Measurements from ENCODE around the gene SOWAHD.
"Not testable (repeated sequence)": the region's sequence is repeated elsewhere in the genome, so short reads cannot be mapped to it uniquely, and the experiment has no call there.

The SOWAHD gene

GRCh38 chrX:119763181-119763580 lies 4.8 kb downstream of the SOWAHD start:
- no CpG with 5 or more reads among the region's 7 CpGs for WGBS (ENCODE audit: extremely low coverage, insufficient coverage, insufficient read length)

DNA sequence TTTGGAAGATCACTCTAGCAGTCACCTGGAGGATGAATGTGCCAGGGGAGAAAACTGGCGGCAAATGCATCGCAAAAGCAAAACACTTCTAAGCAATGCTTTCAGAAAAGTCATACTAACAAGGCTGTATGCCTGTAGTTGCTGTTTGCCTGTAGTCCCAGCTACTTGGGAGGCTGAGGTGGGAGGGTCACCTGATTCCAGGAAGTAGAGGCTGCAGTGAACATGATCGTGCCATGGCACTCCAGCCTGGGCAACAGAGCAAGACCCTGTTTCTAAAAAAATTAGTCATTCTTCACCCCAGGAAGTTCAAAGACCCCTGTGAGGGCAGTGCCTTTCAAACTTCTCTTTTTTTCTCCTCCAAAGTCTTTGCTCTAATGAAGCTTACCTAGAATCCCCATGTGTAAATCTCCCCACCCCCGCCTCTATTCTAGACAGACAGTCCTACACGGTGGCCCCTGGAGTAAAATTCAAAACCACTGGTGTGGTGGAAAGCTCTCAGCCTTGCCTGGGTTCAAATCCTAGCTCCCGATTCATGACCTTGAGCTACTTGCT lies 5.5 kb downstream of the SOWAHD start:
- WGBS (ENCODE audit: extremely low coverage, insufficient coverage, insufficient read length) = no CpG with 5 or more reads among the region's 6 CpGs
- H4K8ac ChIP-seq (ENCODE audit: low read depth, low read length) = no peak overlapping the region
- peaks cover 9 to 11% of the 10 kb centered on the region in 2 experiments for H3K4me1 ChIP-seq (ENCODE audit: control insufficient read depth in 1 of 2, insufficient read depth in 2 of 2, low read length in 2 of 2)
- H3K27ac ChIP-seq (ENCODE audit: low read depth, low read length) = no peak overlapping the region
- H3K4me2 ChIP-seq (ENCODE audit: low read length) = no peak overlapping the region
- H4K91ac ChIP-seq (ENCODE audit: low read depth, low read length) = no peak overlapping the region
- peaks cover 7% of the 10 kb centered on the region for H3K27me3 ChIP-seq (ENCODE audit: insufficient read depth, low read length)
- H3K79me2 ChIP-seq (ENCODE audit: control insufficient read depth, insufficient read depth, low read length, poor library complexity) = no peaks in the 10 kb centered on the region
- H3K79me1 ChIP-seq (ENCODE audit: low read length) = peaks cover 3% of the 10 kb centered on the region
- H3K9me3 ChIP-seq (ENCODE audit: insufficient read depth, low read depth, low read length) = no peaks in the 10 kb centered on the region
- no peak overlapping the region for H3K18ac ChIP-seq (ENCODE audit: low read length)
- H2BK5ac ChIP-seq (ENCODE audit: low read depth, low read length, poor library complexity) = no peak overlapping the region
- no peak overlapping the region for H3K4me3 ChIP-seq (ENCODE audit: low read depth, low read length)
- H4K12ac ChIP-seq (ENCODE audit: low read depth, low read length) = no peak overlapping the region
- H3K36me3 ChIP-seq (ENCODE audit: control insufficient read depth in 1 of 2, insufficient read depth in 2 of 2, low read length in 2 of 2) = no peaks in the 10 kb centered on the region
- no peak overlapping the region for H2AFZ ChIP-seq (ENCODE audit: insufficient read depth, low read length, poor library complexity)
- H3K9ac ChIP-seq (ENCODE audit: low read length) = no peak overlapping the region
- H3K23ac ChIP-seq (ENCODE audit: low read length) = no peak overlapping the region
- no peak overlapping the region for H2AK5ac ChIP-seq (ENCODE audit: low read length)
- DNase-seq = no peak
- no peak overlapping the region for H2BK120ac ChIP-seq (ENCODE audit: insufficient read depth, low read length, poor library complexity)
- no peak overlapping the region for H2BK12ac ChIP-seq (ENCODE audit: low read length)
- no peak overlapping the region for H3K14ac ChIP-seq (ENCODE audit: low read length)
- no peak overlapping the region for H3K4ac ChIP-seq (ENCODE audit: low read depth, low read length)

More at GRCh38 chrX:119763181-119763580, 4.8 kb downstream of the SOWAHD start:
- H3K18ac ChIP-seq (ENCODE audit: low read length) = no peak overlapping the region
- H2BK120ac ChIP-seq (ENCODE audit: insufficient read depth, low read length, poor library complexity) = no peak overlapping the region
- DNase-seq = no peak
- H2BK12ac ChIP-seq (ENCODE audit: low read length) = no peak overlapping the region
- H3K27ac ChIP-seq (ENCODE audit: low read depth, low read length) = no peak overlapping the region
- peaks cover 9 to 12% of the 10 kb centered on the region in 2 experiments for H3K4me1 ChIP-seq (ENCODE audit: control insufficient read depth in 1 of 2, insufficient read depth in 2 of 2, low read length in 2 of 2)
- no peak overlapping the region for H4K12ac ChIP-seq (ENCODE audit: low read depth, low read length)
- H3K4me2 ChIP-seq (ENCODE audit: low read length) = no peak overlapping the region
- H3K14ac ChIP-seq (ENCODE audit: low read length) = no peak overlapping the region
- H2AK5ac ChIP-seq (ENCODE audit: low read length) = no peak overlapping the region
- H2AFZ ChIP-seq (ENCODE audit: insufficient read depth, low read length, poor library complexity) = no peak overlapping the region
- no peaks in the 10 kb centered on the region for H3K9me3 ChIP-seq (ENCODE audit: insufficient read depth, low read depth, low read length)
- H3K4me3 ChIP-seq (ENCODE audit: low read depth, low read length) = no peak overlapping the region
- no peak overlapping the region for H3K23ac ChIP-seq (ENCODE audit: low read length)
- no peak overlapping the region for H2BK5ac ChIP-seq (ENCODE audit: low read depth, low read length, poor library complexity)
- no peak overlapping the region for H3K4ac ChIP-seq (ENCODE audit: low read depth, low read length)
- H3K79me1 ChIP-seq (ENCODE audit: low read length) = peaks cover 3% of the 10 kb centered on the region
- no peak overlapping the region for H4K8ac ChIP-seq (ENCODE audit: low read depth, low read length)
- H4K91ac ChIP-seq (ENCODE audit: low read depth, low read length) = no peak overlapping the region
- peaks cover 7% of the 10 kb centered on the region for H3K27me3 ChIP-seq (ENCODE audit: insufficient read depth, low read length)
- H3K36me3 ChIP-seq (ENCODE audit: control insufficient read depth in 1 of 2, insufficient read depth in 2 of 2, low read length in 2 of 2) = no peaks in the 10 kb centered on the region
- H3K79me2 ChIP-seq (ENCODE audit: control insufficient read depth, insufficient read depth, low read length, poor library complexity) = no peaks in the 10 kb centered on the region
- no peak overlapping the region for H3K9ac ChIP-seq (ENCODE audit: low read length)

- not testable (repeated sequence) for H3K27ac ChIP-seq (ENCODE audit: low read depth, low read length); H4K8ac ChIP-seq (ENCODE audit: low read depth, low read length); H3K27me3 ChIP-seq (ENCODE audit: insufficient read depth, low read length); H3K4ac ChIP-seq (ENCODE audit: low read depth, low read length); H2BK5ac ChIP-seq (ENCODE audit: low read depth, low read length, poor library complexity); H4K91ac ChIP-seq (ENCODE audit: low read depth, low read length); H2BK120ac ChIP-seq (ENCODE audit: insufficient read depth, low read length, poor library complexity); H3K79me2 ChIP-seq (ENCODE audit: control insufficient read depth, insufficient read depth, low read length, poor library complexity); H2AK5ac ChIP-seq (ENCODE audit: low read length); H4K12ac ChIP-seq (ENCODE audit: low read depth, low read length); H3K18ac ChIP-seq (ENCODE audit: low read length); H2BK12ac ChIP-seq (ENCODE audit: low read length); H3K79me1 ChIP-seq (ENCODE audit: low read length); H3K14ac ChIP-seq (ENCODE audit: low read length); H3K36me3 ChIP-seq (ENCODE audit: control insufficient read depth in 1 of 2, insufficient read depth in 2 of 2, low read length in 2 of 2); H3K23ac ChIP-seq (ENCODE audit: low read length); H3K9ac ChIP-seq (ENCODE audit: low read length); H3K4me1 ChIP-seq (ENCODE audit: control insufficient read depth in 1 of 2, insufficient read depth in 2 of 2, low read length in 2 of 2); H3K9me3 ChIP-seq (ENCODE audit: insufficient read depth, low read depth, low read length); H3K4me2 ChIP-seq (ENCODE audit: low read length); H3K4me3 ChIP-seq (ENCODE audit: low read depth, low read length); H2AFZ ChIP-seq (ENCODE audit: insufficient read depth, low read length, poor library complexity)
- peak; percentile 66 to 70 for DNase-seq
- no CpG with 5 or more reads among the region's 11 CpGs for WGBS (ENCODE audit: extremely low coverage, insufficient coverage, insufficient read length)
Measured at GRCh38 chrX:119768436-119768835, 10.0 kb downstream of the SOWAHD start.

DNA sequence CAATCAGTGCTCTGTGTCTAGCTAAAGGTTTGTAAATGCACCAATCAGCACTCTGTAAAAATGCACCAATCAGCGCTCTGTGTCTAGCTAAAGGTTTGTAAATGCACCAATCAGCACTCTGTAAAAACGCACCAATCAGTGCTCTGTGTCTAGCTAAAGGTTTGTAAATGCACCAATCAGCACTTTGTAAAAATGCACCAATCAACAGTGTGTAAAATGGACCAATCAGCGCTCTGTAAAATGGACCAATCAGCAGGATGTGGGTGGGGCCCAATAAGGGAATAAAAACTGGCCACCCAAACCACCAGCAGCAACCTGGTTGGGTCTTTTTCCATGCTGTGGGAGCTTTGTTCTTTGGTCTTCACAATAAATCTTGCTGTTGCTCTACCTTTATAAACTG lies 11.0 kb downstream of the SOWAHD start:
- H3K27ac ChIP-seq (ENCODE audit: low read depth, low read length); H2AK5ac ChIP-seq (ENCODE audit: low read length); H3K4me3 ChIP-seq (ENCODE audit: low read depth, low read length); DNase-seq; H4K91ac ChIP-seq (ENCODE audit: low read depth, low read length); H4K12ac ChIP-seq (ENCODE audit: low read depth, low read length); H3K27me3 ChIP-seq (ENCODE audit: insufficient read depth, low read length); H3K79me2 ChIP-seq (ENCODE audit: control insufficient read depth, insufficient read depth, low read length, poor library complexity); H3K9ac ChIP-seq (ENCODE audit: low read length); H3K9me3 ChIP-seq (ENCODE audit: insufficient read depth, low read depth, low read length); H3K4me2 ChIP-seq (ENCODE audit: low read length); H3K23ac ChIP-seq (ENCODE audit: low read length); H2BK120ac ChIP-seq (ENCODE audit: insufficient read depth, low read length, poor library complexity); H4K8ac ChIP-seq (ENCODE audit: low read depth, low read length); H3K4me1 ChIP-seq (ENCODE audit: control insufficient read depth in 1 of 2, insufficient read depth in 2 of 2, low read length in 2 of 2); H3K18ac ChIP-seq (ENCODE audit: low read length); H3K14ac ChIP-seq (ENCODE audit: low read length); H3K79me1 ChIP-seq (ENCODE audit: low read length); H2BK5ac ChIP-seq (ENCODE audit: low read depth, low read length, poor library complexity); H3K36me3 ChIP-seq (ENCODE audit: control insufficient read depth in 1 of 2, insufficient read depth in 2 of 2, low read length in 2 of 2); H2AFZ ChIP-seq (ENCODE audit: insufficient read depth, low read length, poor library complexity); H2BK12ac ChIP-seq (ENCODE audit: low read length); H3K4ac ChIP-seq (ENCODE audit: low read depth, low read length): not testable (repeated sequence)
- no CpG with 5 or more reads among the region's 3 CpGs for WGBS (ENCODE audit: extremely low coverage, insufficient coverage, insufficient read length)
